ENCODE results near the gene KLRG1. TPM values are rescaled to one million over a fixed set of nuclear protein-coding genes. Genes with fewer than 3 reads are reported as not detected.

KLRG1 gene
- total and polyA plus RNA-seq, 8 donors, result 0.38 to 1.4 (median 1.0) TPM

DNA sequence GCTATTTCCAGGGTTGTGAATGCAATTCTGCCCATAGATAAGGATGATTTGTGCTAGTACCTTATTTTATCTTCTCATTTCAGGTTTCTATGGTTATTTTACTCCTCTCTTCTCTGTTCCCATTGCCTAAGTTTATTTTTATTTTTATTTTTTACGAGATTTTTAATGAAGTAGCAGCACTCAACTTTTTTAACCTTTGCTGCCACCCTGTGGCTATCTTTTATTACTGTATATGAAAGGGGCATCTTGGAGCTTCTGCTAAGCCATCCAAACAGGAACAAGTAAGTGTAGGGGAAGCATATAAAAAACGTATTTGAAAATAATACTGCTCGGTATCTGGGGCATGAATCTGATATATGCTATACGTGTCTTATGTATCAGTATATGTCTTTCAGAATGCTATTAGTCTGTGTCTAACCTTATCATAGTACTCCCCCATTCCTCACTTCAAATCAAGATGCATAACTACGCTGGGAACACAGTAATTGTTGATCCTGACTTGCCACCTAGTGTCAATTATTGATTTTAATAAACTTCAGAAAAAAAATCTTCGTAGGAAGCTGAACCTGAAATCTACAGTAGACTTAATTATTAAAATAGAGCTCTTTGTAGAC, 60.3 kb downstream of the KLRG1 start:
- Histone ChIP-seq H3K27me3 (no peaks in the 10 kb centered on the region), H3K36me3 (no peaks in the 10 kb centered on the region), H3K4me3 (no peak overlapping the region), H3K4me1 (no peaks in the 10 kb centered on the region), H3K9me3 (no peaks in the 10 kb centered on the region), H3K27ac (no peak overlapping the region)
- ATAC-seq, result peak in 3 of 4 donors; percentile 75 to 81 (median 76)
- no peak for DNase-seq
- intact Hi-C loops (cut with DNase I), result loop anchor here in 1 of 3 donors (10.0 kb wide), 1 partner anchor 385 kb away; the partner anchor contains the start of gene MFAP5
- 9% methylated on average over 6 of the region's 6 CpGs for WGBS, 2 donors
- peak; percentile 17 for FAIRE-seq
- TF ChIP-seq, protein P1, sequence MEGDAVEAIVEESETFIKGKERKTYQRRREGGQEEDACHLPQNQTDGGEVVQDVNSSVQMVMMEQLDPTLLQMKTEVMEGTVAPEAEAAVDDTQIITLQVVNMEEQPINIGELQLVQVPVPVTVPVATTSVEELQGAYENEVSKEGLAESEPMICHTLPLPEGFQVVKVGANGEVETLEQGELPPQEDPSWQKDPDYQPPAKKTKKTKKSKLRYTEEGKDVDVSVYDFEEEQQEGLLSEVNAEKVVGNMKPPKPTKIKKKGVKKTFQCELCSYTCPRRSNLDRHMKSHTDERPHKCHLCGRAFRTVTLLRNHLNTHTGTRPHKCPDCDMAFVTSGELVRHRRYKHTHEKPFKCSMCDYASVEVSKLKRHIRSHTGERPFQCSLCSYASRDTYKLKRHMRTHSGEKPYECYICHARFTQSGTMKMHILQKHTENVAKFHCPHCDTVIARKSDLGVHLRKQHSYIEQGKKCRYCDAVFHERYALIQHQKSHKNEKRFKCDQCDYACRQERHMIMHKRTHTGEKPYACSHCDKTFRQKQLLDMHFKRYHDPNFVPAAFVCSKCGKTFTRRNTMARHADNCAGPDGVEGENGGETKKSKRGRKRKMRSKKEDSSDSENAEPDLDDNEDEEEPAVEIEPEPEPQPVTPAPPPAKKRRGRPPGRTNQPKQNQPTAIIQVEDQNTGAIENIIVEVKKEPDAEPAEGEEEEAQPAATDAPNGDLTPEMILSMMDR (IDR thresholded peaks at IDR 0.05), result peak in 3 of 4 donors; percentile 28 to 40 (median 29)

DNA sequence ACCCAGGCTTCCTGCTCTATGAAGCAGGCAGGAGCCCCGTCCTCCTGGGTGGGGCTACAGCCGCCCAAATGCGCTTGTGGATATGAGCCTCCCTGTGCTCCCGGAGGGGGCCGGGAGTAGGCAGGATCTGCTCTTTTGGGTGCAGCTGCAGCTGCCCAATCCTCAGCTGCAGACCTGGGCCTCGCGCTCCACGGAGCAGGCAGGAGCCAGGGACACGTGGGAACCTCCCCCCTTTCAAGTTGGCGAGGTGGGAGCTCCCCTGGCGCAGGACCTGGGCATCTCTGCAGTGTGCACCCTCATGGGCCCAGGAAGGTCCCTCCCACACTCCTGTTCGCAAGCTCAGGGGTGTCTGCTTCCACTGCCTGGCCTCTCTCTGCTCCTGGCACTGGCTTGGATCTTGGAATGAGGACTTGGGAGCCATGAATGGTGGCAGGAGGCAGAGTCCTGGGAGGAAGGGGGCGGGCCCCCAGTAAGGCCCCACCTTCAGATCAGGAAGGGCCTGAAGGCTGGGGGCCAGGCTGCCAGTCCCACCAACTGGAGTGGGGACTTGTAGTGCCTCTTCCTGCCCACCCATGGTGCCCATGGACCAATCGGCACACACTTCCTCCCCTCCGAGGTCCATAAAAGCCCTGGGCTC, 61.3 kb downstream of the KLRG1 start:
- no peak overlapping the region for H3K27ac ChIP-seq
- no peak overlapping the region for H3K4me3 ChIP-seq
- intact Hi-C loops (cut with DNase I), result loop anchor here in 1 of 3 donors (10.0 kb wide), 1 partner anchor 386 kb away; the partner anchor contains the start of gene MFAP5
- TF ChIP-seq, protein P1 (IDR thresholded peaks at IDR 0.05), result no peak
- DNase-seq (peak in 1 of 6 donors; percentile 51), FAIRE-seq (no peak), ATAC-seq (no peak)
- no peaks in the 10 kb centered on the region for H3K36me3 ChIP-seq
- H3K4me1 ChIP-seq, result no peaks in the 10 kb centered on the region
- WGBS, 2 donors, result 66 to 82% methylated on average over 15 of the region's 15 CpGs
- no peaks in the 10 kb centered on the region for H3K9me3 ChIP-seq
- no peaks in the 10 kb centered on the region for H3K27me3 ChIP-seq

DNA sequence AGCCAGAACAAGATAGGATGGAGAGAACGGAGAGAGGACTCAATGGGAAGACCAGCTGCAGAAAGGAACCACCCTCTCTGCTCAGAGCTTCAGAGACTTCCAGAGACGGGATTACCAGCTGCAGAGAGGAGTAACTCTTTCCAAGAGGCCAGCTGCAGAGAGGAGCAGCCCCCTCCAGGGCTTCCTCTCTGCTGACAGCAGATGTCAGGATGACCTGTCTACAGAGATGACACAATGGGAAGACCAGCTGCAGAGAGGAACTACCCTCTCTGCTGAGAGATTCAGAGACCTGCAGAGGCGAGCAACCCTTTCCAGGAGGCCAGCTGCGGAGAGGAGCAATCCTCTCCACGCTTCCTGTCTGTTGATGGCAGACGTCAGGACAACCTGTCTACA, 61.8 kb downstream of the KLRG1 start:
- FAIRE-seq, result no peak

DNA sequence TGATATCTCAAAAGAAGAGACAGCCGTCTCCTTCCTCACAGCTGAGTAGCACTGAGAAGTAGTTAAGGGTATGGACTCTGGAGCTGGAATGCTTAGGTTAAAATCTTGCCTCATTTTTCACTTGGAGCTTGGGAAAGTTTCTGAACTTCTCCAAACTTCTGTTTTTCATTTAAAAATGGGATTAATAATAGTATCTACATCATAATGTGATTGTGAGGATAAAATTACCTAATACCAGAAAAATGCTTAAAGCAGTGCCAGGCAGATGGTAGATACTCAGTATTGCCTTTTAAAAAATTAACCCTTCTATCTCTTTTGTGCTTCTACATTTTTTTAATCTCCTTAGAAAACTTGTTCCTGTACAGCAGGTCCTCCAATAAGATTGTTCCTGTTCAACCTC, 63.3 kb downstream of the KLRG1 start:
- Histone ChIP-seq H3K27me3 (no peaks in the 10 kb centered on the region), H3K4me3 (no peak overlapping the region), H3K9me3 (no peaks in the 10 kb centered on the region), H3K27ac (no peak overlapping the region), H3K36me3 (no peaks in the 10 kb centered on the region), H3K4me1 (no peaks in the 10 kb centered on the region)
- TF ChIP-seq, protein P1 (IDR thresholded peaks at IDR 0.05), result no peak
- DNase-seq (no peak), ATAC-seq (no peak), FAIRE-seq (no peak)
- 50 to 55% methylated on average over 1 of the region's 1 CpG for WGBS, 2 donors
- intact Hi-C loops (cut with DNase I), result loop anchor here in 1 of 3 donors (10.0 kb wide), 1 partner anchor 388 kb away; the partner anchor contains the start of gene MFAP5

More for the DNA sequence above, 61.8 kb downstream of the KLRG1 start:
- intact Hi-C loops (cut with DNase I), result loop anchor here in 1 of 3 donors (10.0 kb wide), 1 partner anchor 386 kb away; the partner anchor contains the start of gene MFAP5
- Histone ChIP-seq H3K4me1 (no peaks in the 10 kb centered on the region), H3K9me3 (no peaks in the 10 kb centered on the region), H3K27ac (no peak overlapping the region), H3K36me3 (no peaks in the 10 kb centered on the region), H3K27me3 (no peaks in the 10 kb centered on the region), H3K4me3 (no peak overlapping the region)
- DNase-seq (no peak), ATAC-seq (no peak)
- TF ChIP-seq, protein P1 (IDR thresholded peaks at IDR 0.05), result no peak
- WGBS, 2 donors, result 70 to 77% methylated on average over 6 of the region's 6 CpGs

Other genes starting within 250 kb of the KLRG1 start
- gene A2ML1, start 166.9 kb upstream of the KLRG1 start, total RNA-seq, result not detected
- gene A2ML1, start 166.9 kb upstream of the KLRG1 start, polyA plus RNA-seq, result under 1 TPM; 0.05 to 0.08 TPM
- gene PHC1, start 75.0 kb upstream of the KLRG1 start, total RNA-seq, result 10 to 100 TPM; 15.8 to 33.1 (median 17.8) TPM
- gene PHC1, start 75.0 kb upstream of the KLRG1 start, polyA plus RNA-seq, result 10 to 100 TPM; 31.2 to 45.1 TPM
- 10 to 100 TPM; 38.2 to 99.7 (median 64.0) TPM for gene M6PR, start 39.9 kb upstream of the KLRG1 start, total RNA-seq
- 10 to 100 TPM; 29.5 to 50.0 TPM for gene M6PR, start 39.9 kb upstream of the KLRG1 start, polyA plus RNA-seq
- gene A2M, start 126.4 kb downstream of the KLRG1 start, total RNA-seq, result 100 to 1,000 TPM in 2 of 6 donors, 10 to 100 TPM in 4; 57.3 to 275 (median 70.6) TPM
- 10 to 100 TPM; 22.8 to 30.6 TPM for gene A2M, start 126.4 kb downstream of the KLRG1 start, polyA plus RNA-seq
- gene PZP, start 218.8 kb downstream of the KLRG1 start, total RNA-seq, result under 1 TPM in 2 of 6 donors, not detected in 4; 0.03 to 0.05 TPM
- gene PZP, start 218.8 kb downstream of the KLRG1 start, polyA plus RNA-seq, result under 1 TPM in 1 of 2 donors, not detected in 1; 0.38 TPM